Effector memory CD4-positive, alpha-beta T cell (primary cell): ENCODE measurements around the gene CTXN1.

Source experiments
- DNase-seq, 3 donors: peaks; one replicate each; pipeline ENCODE4 v3.0.0-alpha.2; 2020
- H3K27ac ChIP-seq: 2 replicates; pipeline ENCODE4 v1.7.0; 2013; ENCODE audit warnings: mild to moderate bottlenecking, low read length, moderate library complexity; ENCODE audit not compliant: insufficient read depth, poor library complexity, severe bottlenecking
- H3K27me3 ChIP-seq: replicated peaks from 2 replicates; pipeline ENCODE4 v1.7.0; 2013; ENCODE audit warnings: mild to moderate bottlenecking, low read length; ENCODE audit not compliant: insufficient read depth, control insufficient read depth, poor library complexity, severe bottlenecking
- H3K36me3 ChIP-seq: 2 replicates; pipeline ENCODE4 v1.7.0; 2013; ENCODE audit warnings: mild to moderate bottlenecking, low read length, moderate library complexity; ENCODE audit not compliant: control insufficient read depth, insufficient read depth
- H3K4me1 ChIP-seq: 2 replicates; pipeline ENCODE4 v1.7.0; 2013; ENCODE audit warnings: low read length, mild to moderate bottlenecking; ENCODE audit not compliant: control insufficient read depth, insufficient read depth, poor library complexity, severe bottlenecking
- H3K4me3 ChIP-seq: 2 replicates; pipeline ENCODE4 v1.7.0; 2013; ENCODE audit warnings: low read length, low read depth, mild to moderate bottlenecking; ENCODE audit not compliant: insufficient read depth, poor library complexity, severe bottlenecking
- H3K9me3 ChIP-seq: 2 replicates; pipeline ENCODE4 v1.7.0; 2013; ENCODE audit warnings: mild to moderate bottlenecking, low read length, moderate library complexity; ENCODE audit not compliant: control insufficient read depth

The CTXN1 gene

GRCh38 chr19:7925171-7925851 is 624 bp downstream of the CTXN1 start:
- Histone ChIP-seq H3K9me3 (no peaks in the 10 kb centered on the region), H3K36me3 (peaks cover 15% of the 10 kb centered on the region), H3K4me3 (peak overlapping the region; percentile 35), H3K27ac (no peak overlapping the region), H3K27me3 (no peaks in the 10 kb centered on the region), H3K4me1 (peaks cover 28% of the 10 kb centered on the region)
- peak; percentile 52 to 60 (median 54) for DNase-seq

- Histone ChIP-seq H3K4me1 (peaks cover 32% of the 10 kb centered on the region), H3K9me3 (no peaks in the 10 kb centered on the region), H3K4me3 (peak overlapping the region; percentile 35), H3K27me3 (no peaks in the 10 kb centered on the region), H3K27ac (no peak overlapping the region), H3K36me3 (peaks cover 15% of the 10 kb centered on the region)
- DNase-seq = no peak
Observed at GRCh38 chr19:7924651-7925170, 1.2 kb downstream of the CTXN1 start.

- H3K9me3 ChIP-seq = no peaks in the 10 kb centered on the region
- no peak overlapping the region for H3K27ac ChIP-seq
- H3K27me3 ChIP-seq = peaks cover under 1% of the 10 kb centered on the region
- no peak for DNase-seq
- no peak overlapping the region for H3K4me3 ChIP-seq
- H3K36me3 ChIP-seq = peaks cover 15% of the 10 kb centered on the region
- H3K4me1 ChIP-seq = peaks cover 34% of the 10 kb centered on the region
Observed at GRCh38 chr19:7924241-7924640, 1.7 kb downstream of the CTXN1 start.

- peaks cover 34% of the 10 kb centered on the region for H3K4me1 ChIP-seq
- H3K27me3 ChIP-seq = peaks cover 7% of the 10 kb centered on the region
- peaks cover 15% of the 10 kb centered on the region for H3K36me3 ChIP-seq
- H3K4me3 ChIP-seq = no peak overlapping the region
- H3K9me3 ChIP-seq = no peaks in the 10 kb centered on the region
- H3K27ac ChIP-seq = no peak overlapping the region
- no peak for DNase-seq
Observed at GRCh38 chr19:7923295-7924191, 2.4 kb downstream of the CTXN1 start.

GRCh38 chr19:7922836-7923195 is 3.1 kb downstream of the CTXN1 start:
- Histone ChIP-seq H3K9me3 (no peaks in the 10 kb centered on the region), H3K36me3 (peaks cover 15% of the 10 kb centered on the region), H3K4me1 (peaks cover 36% of the 10 kb centered on the region), H3K4me3 (no peak overlapping the region), H3K27ac (no peak overlapping the region), H3K27me3 (peaks cover 11% of the 10 kb centered on the region)
- no peak for DNase-seq

- Histone ChIP-seq H3K4me3 (no peak overlapping the region), H3K36me3 (peaks cover 15% of the 10 kb centered on the region), H3K9me3 (no peaks in the 10 kb centered on the region), H3K27ac (peak overlapping the region; percentile 17), H3K4me1 (peaks cover 42% of the 10 kb centered on the region), H3K27me3 (peaks cover 16% of the 10 kb centered on the region)
- no peak for DNase-seq
Observed at GRCh38 chr19:7921967-7922835, 3.7 kb downstream of the CTXN1 start.

- Histone ChIP-seq H3K27ac (peak overlapping the region; percentile 54), H3K9me3 (no peaks in the 10 kb centered on the region), H3K27me3 (peaks cover 22% of the 10 kb centered on the region), H3K4me1 (peaks cover 46% of the 10 kb centered on the region), H3K4me3 (peak overlapping the region; percentile 24), H3K36me3 (peaks cover 15% of the 10 kb centered on the region)
- DNase-seq = no peak
Observed at GRCh38 chr19:7921302-7921966, 4.5 kb downstream of the CTXN1 start.

GRCh38 chr19:7920519-7921301 is 5.2 kb downstream of the CTXN1 start:
- Histone ChIP-seq H3K4me3 (peak overlapping the region; percentile 90), H3K27ac (peak overlapping the region; percentile 72), H3K36me3 (peaks cover 15% of the 10 kb centered on the region), H3K27me3 (peaks cover 29% of the 10 kb centered on the region), H3K9me3 (no peaks in the 10 kb centered on the region), H3K4me1 (peaks cover 51% of the 10 kb centered on the region)
- DNase-seq = peak; percentile 99 to 100 (median 99)
